Stimulated activated CD8-positive, alpha-beta memory T cell treated with anti-CD3 and anti-CD28 coated beads, Interleukin-15, amount 100 ng/mL, for 48 hours (primary cell): ENCODE results near the gene TAF8.

ENCODE experiments used
- DNase-seq, 2 donors: peaks; one replicate each; pipeline ENCODE4 v3.0.0-alpha.2; 2020; ENCODE audit warnings: low read depth in 2 of 2

TAF8 gene

GRCh38 chr6:42124223-42124836, 74.0 kb downstream of the TAF8 start:
- no peak for DNase-seq

GRCh38 chr6:42125231-42125630, 74.9 kb downstream of the TAF8 start:
- DNase-seq: no peak

DNA sequence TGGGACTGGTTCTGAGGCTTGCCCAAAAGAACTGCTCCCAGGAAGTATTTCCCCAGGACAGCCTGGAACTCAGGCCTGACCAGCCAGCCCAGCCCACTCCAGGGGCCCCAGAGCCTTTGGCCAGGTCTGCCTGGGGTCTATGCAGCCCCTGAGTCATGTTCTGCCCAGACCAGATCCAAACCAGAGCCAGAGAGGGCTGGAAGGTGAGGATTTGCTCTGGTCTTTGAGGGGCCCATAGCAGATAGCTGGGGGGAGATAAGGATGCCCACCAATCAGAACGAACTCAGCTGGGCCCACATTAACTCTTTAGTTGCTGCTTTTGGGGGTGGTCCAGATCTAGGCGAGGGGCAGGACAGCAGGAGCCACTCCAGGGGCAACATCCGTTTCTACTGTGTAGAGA, 75.3 kb downstream of the TAF8 start:
- DNase-seq: no peak

DNA sequence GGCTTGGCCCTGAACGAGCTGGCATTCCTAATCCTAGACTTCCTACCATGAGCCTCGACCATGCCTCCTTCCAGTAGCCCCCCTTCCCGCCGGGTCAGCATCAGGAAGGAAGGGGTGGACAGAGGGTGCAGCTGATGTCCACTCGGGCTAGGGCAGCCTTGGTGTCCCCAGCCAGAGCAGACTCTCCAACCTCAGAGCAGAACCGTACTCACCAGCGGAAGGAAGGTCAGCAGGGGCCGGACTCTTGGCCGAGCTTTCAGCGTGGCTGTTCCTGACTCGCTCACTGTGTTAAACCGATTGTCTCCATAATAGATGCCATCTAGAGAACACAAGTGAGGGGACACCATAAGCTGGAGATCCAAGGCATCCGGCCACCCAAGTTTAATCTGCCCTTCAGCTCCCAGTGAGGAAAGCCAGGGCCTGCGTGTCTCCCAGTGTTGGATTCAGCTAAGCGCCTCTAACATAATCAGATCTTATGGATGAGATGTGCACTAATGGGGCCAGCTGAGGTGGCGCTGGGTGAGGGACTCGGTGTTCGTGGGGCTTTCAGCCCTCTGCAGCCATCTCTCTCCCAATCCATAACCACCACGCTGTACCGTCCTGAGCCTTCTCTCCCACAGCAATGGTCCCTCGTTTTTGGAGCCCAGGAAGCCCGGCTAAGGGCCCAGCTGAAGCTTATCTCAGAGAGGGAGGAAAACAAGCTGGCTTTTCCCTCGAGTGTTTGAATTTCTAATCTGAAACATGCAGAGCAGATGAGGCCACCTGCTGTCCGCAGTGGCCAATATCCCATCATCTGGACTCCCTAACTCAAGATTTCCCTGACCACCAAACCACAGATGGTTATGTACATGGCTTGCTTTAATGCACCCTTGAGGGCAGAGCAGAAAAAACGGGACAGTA, 78.4 kb downstream of the TAF8 start:
- no peak for DNase-seq

DNA sequence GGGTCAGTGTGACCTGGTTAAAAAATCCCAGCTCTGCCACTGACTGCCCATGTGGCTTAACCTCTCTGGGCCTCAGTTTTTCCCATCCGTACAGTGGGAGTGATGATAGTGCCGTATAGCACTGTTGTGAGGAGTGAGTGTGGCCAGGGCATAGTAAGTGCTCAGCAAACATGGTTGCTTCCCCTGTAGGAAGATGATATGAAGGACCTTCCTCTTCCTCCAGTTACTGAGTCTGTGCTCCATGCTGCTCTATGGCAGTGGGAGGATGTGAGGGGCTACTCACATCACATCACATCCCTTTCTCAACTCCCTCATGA, 79.0 kb downstream of the TAF8 start:
- no peak for DNase-seq

- no peak for DNase-seq
These were observed 81.2 kb downstream of the TAF8 start for GRCh38 chr6:42131531-42131930.

- no peak for DNase-seq
These were observed 83.6 kb downstream of the TAF8 start for GRCh38 chr6:42133926-42134325.

- DNase-seq: no peak
These were observed 84.8 kb downstream of the TAF8 start for GRCh38 chr6:42135161-42135560.

- no peak for DNase-seq
These were observed 85.4 kb downstream of the TAF8 start for GRCh38 chr6:42135722-42136121.

GRCh38 chr6:42136508-42137193, 86.3 kb downstream of the TAF8 start:
- DNase-seq: peak; percentile 17
